Measurements from ENCODE around the gene UBE2QL1.

GRCh38 chr5:6439588-6440550, 8.8 kb upstream of the UBE2QL1 start:
- no peak for TF ChIP-seq POLR2A (IDR thresholded peaks at IDR 0.05)
- TF ChIP-seq, protein P1, sequence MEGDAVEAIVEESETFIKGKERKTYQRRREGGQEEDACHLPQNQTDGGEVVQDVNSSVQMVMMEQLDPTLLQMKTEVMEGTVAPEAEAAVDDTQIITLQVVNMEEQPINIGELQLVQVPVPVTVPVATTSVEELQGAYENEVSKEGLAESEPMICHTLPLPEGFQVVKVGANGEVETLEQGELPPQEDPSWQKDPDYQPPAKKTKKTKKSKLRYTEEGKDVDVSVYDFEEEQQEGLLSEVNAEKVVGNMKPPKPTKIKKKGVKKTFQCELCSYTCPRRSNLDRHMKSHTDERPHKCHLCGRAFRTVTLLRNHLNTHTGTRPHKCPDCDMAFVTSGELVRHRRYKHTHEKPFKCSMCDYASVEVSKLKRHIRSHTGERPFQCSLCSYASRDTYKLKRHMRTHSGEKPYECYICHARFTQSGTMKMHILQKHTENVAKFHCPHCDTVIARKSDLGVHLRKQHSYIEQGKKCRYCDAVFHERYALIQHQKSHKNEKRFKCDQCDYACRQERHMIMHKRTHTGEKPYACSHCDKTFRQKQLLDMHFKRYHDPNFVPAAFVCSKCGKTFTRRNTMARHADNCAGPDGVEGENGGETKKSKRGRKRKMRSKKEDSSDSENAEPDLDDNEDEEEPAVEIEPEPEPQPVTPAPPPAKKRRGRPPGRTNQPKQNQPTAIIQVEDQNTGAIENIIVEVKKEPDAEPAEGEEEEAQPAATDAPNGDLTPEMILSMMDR (IDR thresholded peaks at IDR 0.05) = no peak
